HG03103 (cell line): Measurements from ENCODE around the gene GRIP1.

ENCODE experiments used
- ATAC-seq: cut with Tn5 transposase; IDR thresholded peaks from one replicate; pipeline ENCODE4 v1.9.1; 2021; ENCODE audit warnings: low read depth; ENCODE audit not compliant: unreplicated experiment

The GRIP1 gene

DNA sequence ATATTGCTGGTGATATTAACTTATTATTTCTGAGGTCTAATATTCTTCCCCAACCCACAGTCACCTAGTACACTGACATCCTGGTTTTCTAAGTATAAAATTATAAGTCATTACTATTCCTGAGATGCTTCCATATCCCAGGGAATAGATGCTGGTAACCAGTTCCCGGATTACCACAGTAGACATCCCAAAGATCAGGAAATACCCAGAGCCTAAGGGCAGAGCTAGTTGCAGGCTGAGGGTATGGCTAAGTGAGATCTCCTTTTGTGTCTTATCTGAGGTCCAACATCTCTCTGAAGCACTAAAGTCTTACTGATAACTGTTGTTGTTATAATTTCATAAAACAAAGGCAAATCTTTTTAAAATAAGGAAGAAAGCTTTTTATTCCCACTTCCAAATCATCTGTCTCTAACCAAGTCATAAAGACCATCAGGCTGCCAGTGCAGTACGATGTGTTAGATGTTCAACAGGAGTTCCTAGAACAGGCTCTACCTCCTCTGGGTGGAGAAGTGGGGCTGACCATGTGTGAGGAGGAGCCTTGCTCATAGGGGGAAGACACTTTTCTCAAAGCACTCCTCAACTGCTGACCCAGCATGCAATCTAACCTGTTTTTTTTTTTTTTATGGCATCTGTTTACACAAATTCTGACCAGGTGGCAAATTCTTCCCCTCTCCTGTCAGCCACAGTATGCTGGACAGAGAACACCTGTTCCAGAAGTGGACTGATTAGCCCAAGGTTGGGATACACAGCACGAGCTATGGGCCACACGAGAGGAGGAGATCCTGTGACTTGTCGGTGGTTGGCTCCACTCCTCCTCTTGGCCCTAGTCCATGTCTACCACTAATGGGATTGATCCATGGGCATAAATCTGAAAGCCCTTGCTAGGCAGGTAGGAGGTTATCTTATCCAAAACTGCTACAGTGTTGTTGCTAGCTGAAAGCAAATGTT is 16.1 kb upstream of the GRIP1 start:
- ATAC-seq, result no peak

DNA sequence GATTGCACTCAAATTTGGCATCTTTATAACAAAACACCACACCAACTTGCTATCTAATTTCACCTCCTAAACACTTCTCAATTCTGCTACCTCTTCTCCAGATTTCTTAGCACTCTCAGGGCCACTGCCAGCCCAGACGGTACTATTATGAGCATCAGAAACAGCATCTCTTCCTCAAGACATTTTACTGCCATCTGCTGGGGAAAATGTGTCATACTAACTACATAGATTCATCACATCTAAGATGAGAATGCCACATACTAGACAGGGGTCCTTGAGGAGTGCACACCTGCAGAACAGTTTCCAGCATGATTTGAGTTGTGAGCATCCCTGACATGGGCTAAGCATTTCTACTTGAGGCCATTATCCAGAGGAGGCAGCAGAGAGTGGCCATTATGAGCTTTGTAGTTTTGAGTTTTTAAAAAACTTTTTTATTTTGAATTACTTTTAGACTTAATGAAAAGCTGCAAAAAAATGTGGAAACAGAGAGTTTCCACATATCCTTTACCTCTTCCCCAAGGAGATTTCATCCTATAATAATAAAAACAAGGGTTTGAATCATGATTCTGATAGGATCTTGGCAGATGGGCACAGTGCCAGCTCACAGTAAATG is 15.1 kb upstream of the GRIP1 start:
- ATAC-seq, result peak; percentile 68

- ATAC-seq, result no peak
These were observed 14.1 kb upstream of the GRIP1 start for GRCh38 chr12:66692986-66693385.

DNA sequence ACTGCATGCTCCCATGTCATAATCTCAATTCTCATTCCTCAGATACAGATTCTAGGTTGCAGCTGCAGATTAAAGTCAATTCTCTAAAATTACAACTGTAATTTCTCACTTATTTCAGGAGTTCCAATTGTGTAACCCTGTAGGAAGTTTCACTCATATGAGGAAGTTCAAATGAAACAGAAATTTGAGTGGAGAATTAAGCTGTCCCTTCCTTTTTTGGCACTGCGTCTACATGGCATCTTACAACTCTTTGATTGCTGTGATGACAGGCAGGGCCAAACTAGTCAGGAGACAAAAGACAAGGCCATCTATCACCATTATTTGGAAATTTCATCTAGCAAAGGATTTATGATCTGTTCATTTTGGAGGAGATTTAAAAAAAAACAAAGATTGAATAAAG is 13.3 kb upstream of the GRIP1 start:
- no peak for ATAC-seq

DNA sequence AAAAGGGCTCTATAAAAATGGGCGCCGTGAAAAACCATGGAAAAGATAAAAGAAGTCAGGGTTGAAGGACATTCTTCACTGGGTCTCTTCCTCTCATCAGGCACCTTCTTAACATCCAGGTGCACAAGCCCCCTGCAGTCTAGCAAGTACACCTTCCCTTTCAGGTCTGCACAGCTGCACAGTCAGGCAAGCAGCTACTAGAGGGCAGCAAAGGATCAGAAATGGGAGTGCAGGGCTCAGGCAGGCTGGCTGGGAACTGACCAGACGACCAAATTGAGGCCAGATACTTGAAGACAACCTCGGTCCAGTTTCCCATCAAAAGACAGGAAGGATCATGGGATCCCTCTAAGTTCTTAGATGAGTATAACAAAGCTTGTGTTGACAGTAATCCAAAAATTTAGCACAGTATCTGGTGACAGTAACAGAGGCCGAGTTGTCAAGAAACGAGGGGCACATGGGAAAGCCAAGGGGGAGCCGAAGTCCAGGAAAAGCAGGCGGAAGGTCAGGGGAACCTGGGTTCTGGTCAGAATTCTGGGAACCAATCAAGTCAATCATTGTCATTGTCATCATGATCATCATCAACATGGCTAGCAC is 10.1 kb upstream of the GRIP1 start:
- peak; percentile 60 for ATAC-seq

GRCh38 chr12:66684222-66684621 is 5.3 kb upstream of the GRIP1 start:
- no peak for ATAC-seq

- no peak for ATAC-seq
These were observed 4.9 kb upstream of the GRIP1 start for GRCh38 chr12:66683822-66684221.

DNA sequence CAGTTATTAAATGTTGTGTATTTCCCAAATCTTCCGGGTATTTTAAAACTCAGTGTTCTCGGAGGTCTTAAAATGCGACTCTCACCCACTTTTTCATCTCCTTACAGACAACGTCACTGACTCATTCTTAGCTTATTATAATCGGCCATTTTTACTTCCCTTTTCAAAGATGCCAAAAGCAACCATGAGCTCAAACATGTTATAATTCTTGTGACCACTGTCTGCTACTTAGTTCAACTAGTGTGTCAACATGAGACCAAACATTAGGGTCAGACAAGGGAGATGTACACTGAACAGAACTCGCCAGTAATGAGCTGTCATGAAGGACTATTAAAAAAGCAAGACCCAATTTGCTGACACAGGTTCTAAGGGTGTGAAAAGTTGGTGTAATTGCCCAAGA is 4.2 kb upstream of the GRIP1 start:
- ATAC-seq, result no peak

DNA sequence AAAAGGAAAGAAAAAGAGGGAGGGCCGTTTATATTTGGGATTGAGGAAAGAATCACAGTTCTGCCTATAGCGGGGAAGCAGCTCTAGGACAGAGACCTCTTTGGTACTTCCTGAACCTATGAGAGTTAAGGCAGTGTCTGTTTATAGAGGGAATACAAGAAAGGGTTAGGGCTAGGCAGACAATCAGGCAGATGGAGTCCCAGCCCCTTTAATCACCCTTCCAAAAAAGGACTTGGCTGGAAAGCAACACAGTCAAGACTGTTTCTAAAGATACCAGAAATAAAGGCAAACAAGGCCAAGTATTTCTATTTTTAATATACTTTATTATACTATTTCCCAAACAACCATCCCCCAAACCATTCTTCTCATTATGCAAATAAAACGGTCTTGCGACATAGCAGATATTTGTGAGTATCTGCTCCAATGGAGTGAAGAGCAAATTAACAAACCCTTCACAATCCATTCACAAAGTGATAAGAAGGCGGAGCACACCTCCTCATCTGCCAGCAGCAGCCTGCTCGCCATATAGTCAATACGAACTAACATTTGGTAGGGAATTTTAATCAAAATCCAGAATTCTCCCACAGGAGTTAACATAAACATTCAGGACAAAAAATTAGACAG is 697 bp upstream of the GRIP1 start:
- no peak for ATAC-seq

DNA sequence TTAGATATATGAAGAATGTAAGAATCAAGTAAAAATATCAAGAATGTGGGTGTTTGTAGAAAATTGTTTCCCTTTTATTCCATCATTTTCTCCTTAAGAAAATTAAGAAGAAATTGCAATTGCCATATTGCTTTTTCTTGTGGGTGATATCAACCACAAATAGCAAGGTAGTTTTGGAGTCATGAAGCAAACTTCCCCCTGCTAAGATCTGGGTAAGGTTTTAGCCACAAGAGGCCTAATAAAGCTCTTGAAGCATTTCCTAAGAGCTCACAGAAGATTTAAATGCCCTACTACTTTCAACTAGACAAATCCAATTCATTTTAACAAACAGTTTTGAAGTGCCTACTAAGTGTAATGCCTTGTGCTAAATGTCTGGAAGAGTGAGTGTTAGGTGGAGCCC is 2.6 kb downstream of the GRIP1 start:
- ATAC-seq, result no peak

GRCh38 chr12:66674495-66675122 is 4.3 kb downstream of the GRIP1 start:
- no peak for ATAC-seq

- no peak for ATAC-seq
These were observed 9.3 kb downstream of the GRIP1 start for GRCh38 chr12:66669541-66669940.

GRCh38 chr12:66668311-66668710 is 10.6 kb downstream of the GRIP1 start:
- ATAC-seq, result no peak

DNA sequence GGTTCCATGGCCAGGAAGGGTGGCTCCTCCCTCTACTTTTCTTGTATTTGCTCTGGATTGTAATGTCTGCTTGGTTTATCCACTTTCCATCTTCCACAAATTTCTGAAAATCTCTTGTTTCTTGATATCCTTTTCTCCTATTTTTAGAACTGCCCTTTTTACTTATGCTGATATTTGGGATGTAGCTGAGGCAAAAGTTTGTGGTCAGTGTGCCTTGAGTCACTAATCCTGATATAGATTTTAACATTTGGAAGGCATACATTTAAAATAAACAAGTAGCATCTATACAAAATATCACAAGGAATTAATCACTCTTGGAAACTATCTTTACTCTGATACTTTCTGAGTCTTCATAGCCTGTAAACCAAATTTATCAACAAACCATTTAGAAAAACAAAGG is 11.0 kb downstream of the GRIP1 start:
- ATAC-seq, result no peak

GRCh38 chr12:66666481-66666880 is 12.4 kb downstream of the GRIP1 start:
- no peak for ATAC-seq

GRCh38 chr12:66665435-66665985 is 13.4 kb downstream of the GRIP1 start:
- ATAC-seq, result no peak

- no peak for ATAC-seq
These were observed 14.8 kb downstream of the GRIP1 start for GRCh38 chr12:66664076-66664475.

DNA sequence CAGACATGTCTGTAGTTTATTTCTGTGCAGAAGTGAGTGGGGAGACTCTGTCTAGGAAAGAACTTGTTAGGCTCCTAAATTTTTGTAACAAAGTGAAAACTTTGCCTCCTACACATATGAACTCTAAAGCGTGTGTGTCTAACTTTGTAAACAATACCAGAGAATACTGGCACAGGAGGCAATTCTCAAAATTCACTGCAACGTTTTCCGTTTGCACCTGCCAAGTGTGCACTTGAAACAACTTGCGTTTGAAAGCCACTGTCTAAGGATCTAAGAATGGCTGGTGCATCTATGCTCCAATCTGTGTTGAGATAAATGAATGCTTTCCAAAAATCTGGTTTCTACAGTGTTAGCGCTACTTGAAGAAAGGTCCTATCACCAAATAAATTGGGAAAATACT is 15.3 kb downstream of the GRIP1 start:
- ATAC-seq, result no peak

DNA sequence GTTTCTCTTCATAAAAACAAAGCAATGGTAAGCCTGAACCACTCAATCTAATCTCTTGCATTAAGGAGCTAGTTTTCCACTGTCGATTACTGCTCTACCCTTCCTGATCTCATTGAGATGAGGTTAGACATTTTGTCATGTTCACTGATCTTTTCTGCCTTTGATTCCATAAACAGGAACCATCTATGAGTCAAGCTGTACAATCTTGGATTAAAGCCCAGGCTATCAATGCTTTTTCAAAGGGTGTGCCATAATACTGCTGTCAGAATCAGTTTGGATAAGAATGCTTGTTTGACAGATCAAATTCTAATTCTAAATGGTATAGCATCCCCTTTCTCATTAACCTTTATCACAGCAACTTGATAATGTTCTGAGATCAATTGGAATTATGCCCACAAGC is 16.1 kb downstream of the GRIP1 start:
- no peak for ATAC-seq

GRCh38 chr12:66662179-66662578 is 16.7 kb downstream of the GRIP1 start:
- peak; percentile 59 for ATAC-seq
